GM18505 (cell line): ENCODE data around the gene NHS.

Source experiments
- ATAC-seq: cut with Tn5 transposase; IDR thresholded peaks from one replicate; pipeline ENCODE4 v1.9.1; 2021; ENCODE audit not compliant: unreplicated experiment
- POLR2A ChIP-seq: IDR thresholded peaks from 4 replicates; pipeline ENCODE4 v1.6.1; 2011; ENCODE audit warnings: borderline replicate concordance; ENCODE audit not compliant: insufficient read depth, insufficient read length; ENCODE audit errors: extremely low read depth

NHS gene

GRCh38 chrX:17521871-17522693, 147.1 kb downstream of the NHS start:
- no peak for TF ChIP-seq POLR2A
- ATAC-seq, result no peak

DNA sequence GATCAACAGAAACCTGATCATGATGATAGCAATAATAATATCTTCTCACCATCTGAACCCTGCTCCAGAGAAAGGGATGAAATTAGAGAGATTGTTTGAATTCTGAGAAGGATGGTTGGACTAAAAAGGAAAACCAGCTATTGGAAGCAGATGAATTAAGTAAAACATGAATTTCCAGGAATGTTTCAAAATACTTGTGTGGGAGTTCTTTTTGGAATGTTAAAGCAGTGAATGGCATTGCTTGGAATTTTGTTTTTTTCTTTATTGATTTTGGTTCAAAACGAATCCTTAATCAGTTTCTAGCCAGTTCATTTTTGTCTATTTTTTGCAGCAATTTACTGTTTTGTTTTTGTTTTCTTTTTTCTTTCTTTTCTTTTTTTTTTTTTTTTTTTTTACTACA, 150.3 kb downstream of the NHS start:
- no peak for ATAC-seq
- TF ChIP-seq POLR2A, result no peak

DNA sequence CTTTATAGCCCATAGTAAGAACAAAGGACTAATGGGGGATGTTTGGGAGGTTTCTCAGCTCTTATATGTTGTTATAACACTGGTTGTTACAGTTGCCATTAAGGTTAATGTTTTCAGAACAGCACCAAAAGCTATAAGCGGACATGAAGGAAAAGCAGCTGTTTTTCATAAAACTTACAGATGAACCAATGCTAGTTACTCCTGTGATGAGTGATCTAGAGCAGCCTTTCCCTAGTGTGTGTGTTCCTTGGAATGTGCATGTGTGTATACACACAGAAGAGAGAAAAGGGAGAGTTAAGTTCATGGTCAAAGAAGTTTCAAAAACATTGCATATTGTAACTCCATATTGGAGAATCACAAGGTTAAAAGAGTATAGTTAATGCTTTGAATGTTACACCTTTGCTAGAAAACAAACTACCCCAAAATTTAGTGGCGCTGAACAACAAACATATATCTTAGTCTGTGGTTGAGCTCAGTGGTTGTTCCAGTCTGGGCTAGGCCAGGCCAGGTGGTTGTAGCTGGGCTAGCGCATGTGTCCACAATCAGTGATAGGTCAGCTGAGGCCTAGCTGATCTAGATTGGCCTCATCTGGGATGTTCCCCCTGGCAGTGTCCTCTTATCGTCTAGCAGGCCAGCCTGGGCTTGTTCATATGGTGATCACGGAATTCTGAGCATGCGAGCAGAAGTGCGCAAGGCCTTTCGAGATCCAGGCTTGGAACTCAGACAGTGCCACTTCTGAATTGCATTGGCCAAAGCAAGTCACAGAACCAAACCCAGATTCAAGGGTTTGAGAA, 151.0 kb downstream of the NHS start:
- TF ChIP-seq POLR2A, result no peak
- ATAC-seq, result no peak

- ATAC-seq, result no peak
- TF ChIP-seq POLR2A, result no peak
These were observed 152.2 kb downstream of the NHS start for GRCh38 chrX:17527135-17527701.

GRCh38 chrX:17527922-17528321, 152.9 kb downstream of the NHS start:
- TF ChIP-seq POLR2A, result no peak
- no peak for ATAC-seq

GRCh38 chrX:17529151-17529745, 154.2 kb downstream of the NHS start:
- no peak for ATAC-seq
- no peak for TF ChIP-seq POLR2A

GRCh38 chrX:17531500-17531899, 156.5 kb downstream of the NHS start:
- ATAC-seq, result no peak
- no peak for TF ChIP-seq POLR2A

DNA sequence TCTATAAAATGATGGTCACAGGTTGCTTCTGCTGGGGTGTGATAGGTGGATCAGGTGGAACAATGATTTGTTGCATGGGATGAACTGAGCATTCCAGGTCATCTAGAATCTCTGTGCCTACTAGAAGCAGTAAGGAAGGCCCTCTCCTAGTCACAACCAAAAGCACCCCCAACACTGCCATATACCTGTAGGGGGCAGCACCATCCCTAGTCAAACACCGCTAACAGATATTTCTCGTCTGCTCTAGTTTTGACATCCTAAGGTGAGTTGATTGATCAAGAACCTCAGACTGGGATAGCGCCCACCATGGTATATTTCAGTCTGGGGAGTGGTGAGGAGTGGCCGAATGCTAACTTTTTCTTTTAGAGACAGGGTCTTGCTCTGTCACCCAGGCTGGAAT, 160.2 kb downstream of the NHS start:
- no peak for TF ChIP-seq POLR2A
- no peak for ATAC-seq

DNA sequence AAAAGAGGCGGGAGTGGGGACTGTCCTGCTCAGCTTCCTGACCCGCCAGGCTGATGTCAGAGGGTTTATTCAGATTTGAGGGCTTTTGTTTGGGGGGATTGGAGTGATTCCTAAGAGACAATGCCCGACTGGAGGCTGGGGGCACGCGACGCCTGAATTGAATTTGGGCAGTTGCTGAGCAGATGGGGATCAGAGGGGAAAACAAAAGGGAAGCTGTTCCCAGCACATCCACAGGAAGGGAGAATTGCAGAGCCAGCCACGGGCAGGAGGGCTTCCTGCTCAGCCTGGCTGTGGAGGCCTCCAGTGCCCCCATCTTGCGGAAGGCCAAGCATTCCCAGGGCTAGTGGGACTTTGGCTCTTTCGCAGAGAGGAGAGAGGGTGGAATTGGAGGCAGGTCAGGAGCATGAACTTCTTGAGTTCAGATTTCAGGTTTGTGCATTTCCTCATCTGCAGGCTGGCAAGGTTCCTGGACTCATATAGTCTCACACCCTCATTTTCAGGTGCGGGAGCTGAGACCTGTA, 162.8 kb downstream of the NHS start:
- no peak for ATAC-seq
- TF ChIP-seq POLR2A, result no peak

- no peak for TF ChIP-seq POLR2A
- no peak for ATAC-seq
These were observed 167.1 kb downstream of the NHS start for GRCh38 chrX:17542123-17542522.

DNA sequence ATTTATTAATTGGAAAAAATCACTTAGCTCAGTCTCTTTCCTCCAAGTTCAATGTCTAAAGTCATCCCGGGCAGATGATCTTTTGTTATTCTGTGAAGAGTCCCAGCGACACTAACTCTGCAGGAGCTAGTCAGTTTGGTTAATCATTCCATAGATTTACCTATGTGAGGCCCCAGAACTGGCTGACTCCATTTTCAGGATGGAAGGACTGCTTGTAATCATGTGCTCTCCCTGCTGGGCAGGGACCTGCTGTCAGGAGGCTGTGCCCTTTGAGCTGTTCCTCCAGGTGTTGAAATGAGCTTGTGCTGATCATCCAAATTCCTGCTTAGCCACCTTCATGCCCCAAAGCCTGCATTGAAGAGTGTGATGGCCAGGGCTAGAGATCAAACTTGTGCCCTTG, 169.8 kb downstream of the NHS start:
- ATAC-seq, result no peak
- TF ChIP-seq POLR2A, result no peak

- no peak for ATAC-seq
- TF ChIP-seq POLR2A, result no peak
These were observed 171.4 kb downstream of the NHS start for GRCh38 chrX:17546356-17546755.

GRCh38 chrX:17547658-17548057, 172.7 kb downstream of the NHS start:
- no peak for TF ChIP-seq POLR2A
- ATAC-seq, result peak; percentile 70
